Spleen (tissue), 11 donors: ENCODE measurements around the gene TMEM130. TPM values are rescaled to one million over a fixed set of nuclear protein-coding genes. Genes with fewer than 3 reads are reported as not detected.
"Not testable (repeated sequence)": the region's sequence is repeated elsewhere in the genome, so short reads cannot be mapped to it uniquely, and the experiment has no call there.

Experiments used
- DNase-seq: peaks from one replicate; pipeline ENCODE4 v3.0.0-alpha.2; 2020
- H3K27ac ChIP-seq, 8 donors: fragments of 200-600 bp; sonication (generic) in 7 of 8; 1 replicate in 4 of 8; 2 replicates in 4 of 8; pipeline versions ENCODE4 v1.5.0 to v1.8.0; 2016 to 2021; ENCODE audit warnings: inconsistent platforms in 4 of 8, mild to moderate bottlenecking in 4 of 8, moderate library complexity in 1 of 8
- H3K27me3 ChIP-seq, 7 donors: fragments of 200-600 bp; sonication (generic) in 6 of 7; replicated peaks in 1 of 7; 1 replicate in 4 of 7; 2 replicates in 3 of 7; pipeline versions ENCODE4 v1.5.0 to v1.8.0; 2016 to 2021; ENCODE audit warnings: inconsistent platforms in 3 of 7, mild to moderate bottlenecking in 1 of 7
- H3K36me3 ChIP-seq, 6 donors: fragments of 200-600 bp; sonication (generic) in 5 of 6; 1 replicate in 4 of 6; 2 replicates in 2 of 6; pipeline versions ENCODE4 v1.5.0 to v1.8.0; 2016 to 2021; ENCODE audit warnings: inconsistent platforms in 2 of 6
- H3K4me1 ChIP-seq, 6 donors: fragments of 200-600 bp; sonication (generic) in 5 of 6; 1 replicate in 3 of 6; 2 replicates in 3 of 6; pipeline versions ENCODE4 v1.5.0 to v1.8.0; 2016 to 2021; ENCODE audit warnings: inconsistent platforms in 3 of 6
- H3K4me3 ChIP-seq, 8 donors: fragments of 200-600 bp; sonication (generic) in 7 of 8; 1 replicate in 4 of 8; 2 replicates in 4 of 8; pipeline versions ENCODE4 v1.5.0 to v1.8.0; 2016 to 2021; ENCODE audit warnings: inconsistent platforms in 4 of 8, mild to moderate bottlenecking in 4 of 8, moderate library complexity in 2 of 8
- H3K9me3 ChIP-seq, 8 donors: fragments of 200-600 bp; sonication (generic) in 7 of 8; 1 replicate in 4 of 8; 2 replicates in 4 of 8; pipeline versions ENCODE4 v1.5.0 to v1.8.0; 2016 to 2021; ENCODE audit warnings: inconsistent platforms in 4 of 8
- POLR2A ChIP-seq, 3 donors: fragments of 450-650 bp; IDR thresholded peaks; one replicate each; pipeline ENCODE4 v1.5.1; 2017; ENCODE audit warnings: antibody characterized with exemption in 3 of 3, mild to moderate bottlenecking in 1 of 3
- POLR2AphosphoS5 ChIP-seq, 3 donors: sonication (generic); formaldehyde crosslinking; IDR thresholded peaks; one replicate each; pipeline ENCODE4 v1.5.1; 2017; ENCODE audit warnings: antibody characterized with exemption in 3 of 3
- WGBS, 5 donors: extraction: QIAGEN DNeasy Blood & Tissue Kit in 3 of 5; methylation state at CpG; one replicate each; pipeline versions ENCODE4 v1.1.5 to v1.1.7; 2013 to 2018; 5-methylcytosine and 5-hydroxymethylcytosine counted together
- intact Hi-C: fragments of 100-400 bp; cut with DNase I; formaldehyde crosslinking; loops from one replicate; pipeline ENCODE4 v1.15.0; 2023; ENCODE audit warnings: low total_unique reads
- polyA plus RNA-seq, 3 donors: library from polyadenylated mRNA; stranded (reverse); fragments of 200-250 nt; gene quantifications; one replicate each; pipeline ENCODE4 v1.2.1, GENCODE V29; 2013
- total RNA-seq, 7 donors: library from RNA; depleted of rRNA in 3 of 7; stranded (reverse); fragments of >200 nt in 3 of 7; fragmentation: NEBNext Ultra II Directional in 4 of 7; extraction: Animal tissue kit (Norgen Biotek cat#: 25700) in 4 of 7; gene quantifications; one replicate each; pipeline versions ENCODE4 v1.1.0 to v1.2.1, GENCODE V29; 2016 to 2021
- TF ChIP-seq, protein P1 (sequence below), 11 experiments: fragments of 200-600 bp in 7 of 11; fragments of 450-650 bp in 4 of 11; sonication (generic) in 4 of 11; IDR thresholded peaks in 8 of 11; conservative IDR thresholded peaks in 3 of 11; 1 replicate in 7 of 11; 2 replicates in 4 of 11; pipeline versions ENCODE4 v1.4.0 to v1.8.0; 2016 to 2021; ENCODE audit warnings: antibody characterized with exemption in 11 of 11, inconsistent platforms in 4 of 11, mild to moderate bottlenecking in 1 of 11
- donor health status: healthy with polysubstance abuse.
- donor health status: DM: no; HTN: no; CAD: no; lungs with moderate emphysema.
- donor health status: DM: no; HTN: no; CAD: no.
- donor health status: Bipolar disorder and iron deficiency.
- donor health status: healthy.
- donor health status: DM: no; HTN: no; CAD: no.
- donor health status: DM: yes; HTN: yes; CAD: no.

TMEM130 gene
- total and polyA plus RNA-seq, 10 donors = 0.11 to 0.55 (median 0.37) TPM; not detected in 3

DNA sequence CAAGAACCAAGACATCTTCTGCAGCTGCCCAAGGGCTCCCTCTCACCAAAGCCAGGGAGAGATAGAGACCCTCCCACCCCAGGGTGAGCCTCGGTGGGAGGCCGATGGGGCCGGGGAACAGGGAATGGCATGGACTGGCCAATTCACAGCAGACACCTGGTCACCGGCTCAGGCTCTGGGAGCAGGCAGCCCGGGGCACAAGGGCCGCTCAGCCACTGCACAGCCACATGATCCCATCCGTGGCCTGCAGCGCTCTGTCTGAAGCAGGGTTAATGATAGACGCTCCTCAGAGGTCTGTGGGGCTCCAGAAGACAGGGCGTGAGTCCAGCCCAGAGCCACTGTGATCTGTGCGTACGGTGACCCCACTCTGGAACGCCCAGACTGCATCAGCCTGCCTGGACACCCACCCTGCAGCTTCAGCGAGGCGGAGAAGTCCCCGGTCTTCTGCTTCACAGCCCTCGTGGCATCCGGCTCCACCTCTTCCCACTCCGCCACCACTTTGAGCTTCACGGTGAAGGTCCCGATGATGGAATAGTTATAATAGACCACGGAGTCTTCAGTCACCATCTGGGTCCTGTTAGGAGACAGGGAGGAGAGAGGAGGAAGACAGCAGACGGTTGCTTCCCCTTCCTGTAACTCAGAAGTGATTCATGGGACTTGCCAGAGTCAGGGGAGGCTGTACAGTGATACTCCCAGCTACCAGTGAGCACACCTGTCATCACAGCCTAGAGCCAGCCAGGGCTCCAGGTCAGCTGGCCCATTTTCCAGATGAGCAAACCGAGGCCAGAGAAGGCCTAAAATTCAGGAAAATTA is 14.0 kb downstream of the TMEM130 start:
- DNase-seq = no peak
- WGBS, 5 donors = 71 to 82% (median 73%) methylated on average over 11 to 24 of the region's 24 CpGs
- Histone ChIP-seq H3K4me3 (no peak overlapping the region), H3K27me3 (peaks cover 0 to 30% (median 0%) of the 10 kb centered on the region in 7 donors), H3K27ac (no peak overlapping the region), H3K4me1 (no peaks in the 10 kb centered on the region), H3K36me3 (no peaks in the 10 kb centered on the region), H3K9me3 (no peaks in the 10 kb centered on the region)
- intact Hi-C loops = no loop called here
- no peak for TF ChIP-seq POLR2A (IDR thresholded peaks at IDR 0.05)
- TF ChIP-seq POLR2AphosphoS5 (IDR thresholded peaks at IDR 0.05) = no peak
- TF ChIP-seq, protein P1, sequence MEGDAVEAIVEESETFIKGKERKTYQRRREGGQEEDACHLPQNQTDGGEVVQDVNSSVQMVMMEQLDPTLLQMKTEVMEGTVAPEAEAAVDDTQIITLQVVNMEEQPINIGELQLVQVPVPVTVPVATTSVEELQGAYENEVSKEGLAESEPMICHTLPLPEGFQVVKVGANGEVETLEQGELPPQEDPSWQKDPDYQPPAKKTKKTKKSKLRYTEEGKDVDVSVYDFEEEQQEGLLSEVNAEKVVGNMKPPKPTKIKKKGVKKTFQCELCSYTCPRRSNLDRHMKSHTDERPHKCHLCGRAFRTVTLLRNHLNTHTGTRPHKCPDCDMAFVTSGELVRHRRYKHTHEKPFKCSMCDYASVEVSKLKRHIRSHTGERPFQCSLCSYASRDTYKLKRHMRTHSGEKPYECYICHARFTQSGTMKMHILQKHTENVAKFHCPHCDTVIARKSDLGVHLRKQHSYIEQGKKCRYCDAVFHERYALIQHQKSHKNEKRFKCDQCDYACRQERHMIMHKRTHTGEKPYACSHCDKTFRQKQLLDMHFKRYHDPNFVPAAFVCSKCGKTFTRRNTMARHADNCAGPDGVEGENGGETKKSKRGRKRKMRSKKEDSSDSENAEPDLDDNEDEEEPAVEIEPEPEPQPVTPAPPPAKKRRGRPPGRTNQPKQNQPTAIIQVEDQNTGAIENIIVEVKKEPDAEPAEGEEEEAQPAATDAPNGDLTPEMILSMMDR (IDR thresholded peaks at IDR 0.05 in 8 of 11, conservative IDR thresholded peaks at IDR 0.05 in 3 of 11) = no peak

DNA sequence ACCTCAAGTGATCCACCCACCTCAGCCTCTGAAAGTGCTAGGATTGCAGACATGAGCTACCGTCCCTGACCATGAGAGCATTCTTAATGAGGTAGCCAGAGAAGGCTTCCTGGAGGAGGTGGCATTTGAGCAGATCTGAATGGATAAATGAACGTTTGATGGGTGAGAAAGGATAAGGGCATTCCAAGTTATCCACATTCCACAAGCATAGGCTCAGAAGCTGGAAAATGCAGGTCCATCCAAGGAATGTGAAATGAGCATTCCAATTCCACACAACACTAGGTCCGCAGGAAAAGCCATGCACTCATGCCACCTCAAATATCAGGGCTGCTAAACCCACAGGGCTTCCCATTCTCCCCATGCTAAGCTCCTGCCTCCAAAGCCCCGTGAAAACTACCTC is 17.0 kb downstream of the TMEM130 start:
- no peak for DNase-seq
- 65 to 83% (median 74%) methylated on average over 4 of the region's 4 CpGs for WGBS, 5 donors
- Histone ChIP-seq H3K9me3 (peaks cover 0 to 22% (median 18%) of the 10 kb centered on the region in 8 donors), H3K4me3 (no peak overlapping the region), H3K27me3 (peaks cover 0 to 19% (median 0%) of the 10 kb centered on the region in 7 donors), H3K27ac (no peak overlapping the region), H3K4me1 (no peaks in the 10 kb centered on the region), H3K36me3 (no peaks in the 10 kb centered on the region)
- intact Hi-C loops = no loop called here
- TF ChIP-seq POLR2AphosphoS5 (IDR thresholded peaks at IDR 0.05) (no peak), POLR2A (IDR thresholded peaks at IDR 0.05) (no peak)
- TF ChIP-seq, protein P1 (IDR thresholded peaks at IDR 0.05 in 8 of 11, conservative IDR thresholded peaks at IDR 0.05 in 3 of 11) = no peak

DNA sequence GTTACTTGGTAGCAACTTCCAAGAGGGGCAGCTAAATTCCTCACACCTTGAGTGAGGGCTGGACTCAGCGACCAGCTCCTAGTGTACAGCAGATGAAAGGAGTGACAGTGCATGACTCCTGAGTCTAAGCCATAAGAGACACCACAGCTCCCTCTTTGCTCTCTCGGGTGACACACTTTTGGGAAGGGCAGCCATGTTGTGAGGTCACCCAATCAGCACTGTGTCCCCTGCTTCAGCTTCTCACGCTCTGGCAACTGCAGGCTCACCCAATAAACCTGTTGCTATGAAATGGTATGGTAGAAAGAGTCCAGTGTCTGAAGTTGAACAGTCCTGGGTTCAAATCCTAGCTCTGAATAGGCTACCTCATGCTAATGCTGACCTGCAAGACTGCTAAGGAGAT is 20.9 kb downstream of the TMEM130 start:
- intact Hi-C loops = no loop called here
- 67 to 90% (median 83%) methylated on average over 3 of the region's 3 CpGs for WGBS, 5 donors
- no peak overlapping the region for H3K4me3 ChIP-seq

DNA sequence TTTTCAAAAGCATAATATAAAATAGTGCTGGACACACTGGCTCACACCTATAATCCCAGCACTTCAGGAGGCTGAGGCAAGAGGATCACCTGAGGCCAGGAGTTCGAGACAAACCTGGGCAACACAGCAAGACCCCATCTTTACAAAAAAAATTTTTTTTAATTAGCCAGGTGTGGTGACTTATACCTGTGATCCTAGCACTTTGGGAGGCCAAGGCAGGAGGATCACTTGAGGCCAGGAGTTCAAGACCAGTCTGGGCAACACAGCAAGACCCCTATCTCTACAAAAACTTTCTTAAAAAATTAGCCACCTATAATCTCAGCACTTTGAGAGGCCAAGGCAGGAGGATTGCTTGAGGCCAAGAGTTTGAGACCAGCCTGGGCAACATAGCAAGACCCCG is 27.3 kb downstream of the TMEM130 start:
- H3K4me3 ChIP-seq, H3K9me3 ChIP-seq, intact Hi-C loops, H3K4me1 ChIP-seq, DNase-seq, H3K27ac ChIP-seq, H3K36me3 ChIP-seq: not testable (repeated sequence)
- 68 to 88% (median 78%) methylated on average over 2 of the region's 2 CpGs for WGBS, 5 donors
- peaks cover 0 to 38% (median 0%) of the 10 kb centered on the region in 7 donors for H3K27me3 ChIP-seq

More for the DNA sequence above, 20.9 kb downstream of the TMEM130 start:
- TF ChIP-seq, protein P1 (IDR thresholded peaks at IDR 0.05 in 8 of 11, conservative IDR thresholded peaks at IDR 0.05 in 3 of 11) = no peak
- TF ChIP-seq POLR2A (IDR thresholded peaks at IDR 0.05) = no peak
- no peak for TF ChIP-seq POLR2AphosphoS5 (IDR thresholded peaks at IDR 0.05)
- Histone ChIP-seq H3K4me1 (no peaks in the 10 kb centered on the region), H3K36me3 (no peaks in the 10 kb centered on the region), H3K9me3 (peaks cover 0 to 25% (median 19%) of the 10 kb centered on the region in 8 donors), H3K27me3 (peaks cover 0 to 8% (median 0%) of the 10 kb centered on the region in 7 donors), H3K27ac (no peak overlapping the region)
- no peak for DNase-seq
